Measurements from ENCODE around the gene HLCS. TPM values are rescaled to one million over a fixed set of nuclear protein-coding genes. Genes with fewer than 3 reads are reported as not detected.

The HLCS gene
- total RNA-seq, 1 donor from 2014 or later, result 25.0 TPM

GRCh38 chr21:36725793-36726386 lies 240.6 kb downstream of the HLCS start:
- Histone ChIP-seq H3K9ac (no peak overlapping the region), H3K79me2 (ENCODE audit: low read depth) (no peaks in the 10 kb centered on the region), H3K4me1 (peaks cover 4% of the 10 kb centered on the region), H3F3A (ENCODE audit: low read depth) (no peaks in the 10 kb centered on the region), H3K4me3 (no peak overlapping the region), H3K27ac (no peak overlapping the region), H4K20me1 (ENCODE audit: low read depth) (no peaks in the 10 kb centered on the region), H3K27me3 (no peaks in the 10 kb centered on the region), H2AFZ (replicated peaks) (no peak overlapping the region), H3K4me2 (no peak overlapping the region), H3K9me3 (ENCODE audit: low read depth) (no peaks in the 10 kb centered on the region), H3K36me3 (no peaks in the 10 kb centered on the region)
- Mint-ChIP-seq H3K4me3 (no peak overlapping the region), H3K27ac (no peak overlapping the region), H3K27me3 (ENCODE audit: insufficient read depth, low read depth) (peaks cover 4% of the 10 kb centered on the region), H3K4me1 (peaks cover 9% of the 10 kb centered on the region), H3K9me3 (no peaks in the 10 kb centered on the region), H3K36me3 (peaks cover 1% of the 10 kb centered on the region)
- DNase-seq (ENCODE audit: low spot score), result no peak
- TF ChIP-seq EZH2phosphoT487 (IDR thresholded peaks at IDR 0.05) (no peak), EZH2 (IDR thresholded peaks at IDR 0.05) (no peak), CTCF (IDR thresholded peaks at IDR 0.05) (no peak)

GRCh38 chr21:36724660-36725059 lies 241.8 kb downstream of the HLCS start:
- no peak overlapping the region for H3K27ac Mint-ChIP-seq
- Histone ChIP-seq H4K20me1 (ENCODE audit: low read depth) (no peaks in the 10 kb centered on the region), H3K79me2 (ENCODE audit: low read depth) (no peaks in the 10 kb centered on the region), H2AFZ (replicated peaks) (no peak overlapping the region), H3K4me2 (no peak overlapping the region), H3K9me3 (ENCODE audit: low read depth) (no peaks in the 10 kb centered on the region), H3K9ac (no peak overlapping the region), H3F3A (ENCODE audit: low read depth) (no peaks in the 10 kb centered on the region), H3K4me1 (peaks cover 4% of the 10 kb centered on the region), H3K36me3 (no peaks in the 10 kb centered on the region), H3K27ac (no peak overlapping the region), H3K4me3 (no peak overlapping the region), H3K27me3 (no peaks in the 10 kb centered on the region)
- peaks cover 5% of the 10 kb centered on the region for H3K4me1 Mint-ChIP-seq
- no peak for DNase-seq (ENCODE audit: low spot score)
- no peaks in the 10 kb centered on the region for H3K36me3 Mint-ChIP-seq
- TF ChIP-seq EZH2 (IDR thresholded peaks at IDR 0.05), result no peak
- no peak for TF ChIP-seq EZH2phosphoT487 (IDR thresholded peaks at IDR 0.05)
- no peak for TF ChIP-seq CTCF (IDR thresholded peaks at IDR 0.05)
- H3K27me3 Mint-ChIP-seq (ENCODE audit: insufficient read depth, low read depth), result peaks cover 11% of the 10 kb centered on the region
- no peaks in the 10 kb centered on the region for H3K9me3 Mint-ChIP-seq
- H3K4me3 Mint-ChIP-seq, result no peak overlapping the region

GRCh38 chr21:36723371-36723881 lies 243.0 kb downstream of the HLCS start:
- Histone ChIP-seq H3K9ac (no peak overlapping the region), H3K4me1 (peaks cover 4% of the 10 kb centered on the region), H3K36me3 (no peaks in the 10 kb centered on the region), H3K9me3 (ENCODE audit: low read depth) (no peaks in the 10 kb centered on the region), H3K27me3 (peaks cover 4% of the 10 kb centered on the region), H3K79me2 (ENCODE audit: low read depth) (no peaks in the 10 kb centered on the region), H3K4me2 (no peak overlapping the region), H2AFZ (replicated peaks) (no peak overlapping the region), H3K27ac (no peak overlapping the region), H4K20me1 (ENCODE audit: low read depth) (no peaks in the 10 kb centered on the region), H3K4me3 (no peak overlapping the region), H3F3A (ENCODE audit: low read depth) (no peaks in the 10 kb centered on the region)
- H3K4me3 Mint-ChIP-seq, result no peak overlapping the region
- H3K36me3 Mint-ChIP-seq, result no peaks in the 10 kb centered on the region
- H3K27me3 Mint-ChIP-seq (ENCODE audit: insufficient read depth, low read depth), result peaks cover 17% of the 10 kb centered on the region
- H3K4me1 Mint-ChIP-seq, result peaks cover 6% of the 10 kb centered on the region
- DNase-seq (ENCODE audit: low spot score), result no peak
- H3K27ac Mint-ChIP-seq, result no peak overlapping the region
- TF ChIP-seq CTCF (IDR thresholded peaks at IDR 0.05) (no peak), EZH2 (IDR thresholded peaks at IDR 0.05) (no peak), EZH2phosphoT487 (IDR thresholded peaks at IDR 0.05) (no peak)
- no peaks in the 10 kb centered on the region for H3K9me3 Mint-ChIP-seq
